GM18951 (cell line): ENCODE measurements around the gene MYO15A.

Experiments used
- POLR2A ChIP-seq: IDR thresholded peaks from 4 replicates; pipeline ENCODE4 v1.6.1; 2011; ENCODE audit warnings: mild to moderate bottlenecking; ENCODE audit not compliant: insufficient read length, insufficient read depth; ENCODE audit errors: extremely low read depth
- in situ Hi-C: fragments of 300-500 bp; cut with MboI; formaldehyde crosslinking; loops from one replicate; pipeline ENCODE4 v1.12.0; 2022; ENCODE audit warnings: low sequenced_read_pairs, mixed read lengths, inconsistent platforms; ENCODE audit not compliant: unreplicated experiment

MYO15A gene

GRCh38 chr17:18145811-18146210 is 37.3 kb downstream of the MYO15A start:
- in situ Hi-C loops = no loop called here
- no peak for TF ChIP-seq POLR2A

GRCh38 chr17:18146259-18146658 is 37.7 kb downstream of the MYO15A start:
- TF ChIP-seq POLR2A = no peak
- in situ Hi-C loops = no loop called here

- TF ChIP-seq POLR2A = no peak
- in situ Hi-C loops = no loop called here
These were observed 38.4 kb downstream of the MYO15A start for GRCh38 chr17:18146980-18147379.

GRCh38 chr17:18148586-18148985 is 40.0 kb downstream of the MYO15A start:
- in situ Hi-C loops = no loop called here
- no peak for TF ChIP-seq POLR2A

- no peak for TF ChIP-seq POLR2A
- in situ Hi-C loops = no loop called here
These were observed 42.7 kb downstream of the MYO15A start for GRCh38 chr17:18151290-18151689.

- no peak for TF ChIP-seq POLR2A
- in situ Hi-C loops = no loop called here
These were observed 46.6 kb downstream of the MYO15A start for GRCh38 chr17:18155179-18155578.

GRCh38 chr17:18156171-18156975 is 47.8 kb downstream of the MYO15A start:
- in situ Hi-C loops = no loop called here
- no peak for TF ChIP-seq POLR2A

- in situ Hi-C loops = no loop called here
These were observed 48.4 kb downstream of the MYO15A start for GRCh38 chr17:18156976-18157280.

GRCh38 chr17:18157354-18157985 is 48.9 kb downstream of the MYO15A start:
- TF ChIP-seq POLR2A = no peak
- in situ Hi-C loops = no loop called here

More at GRCh38 chr17:18156976-18157280, 48.4 kb downstream of the MYO15A start:
- TF ChIP-seq POLR2A = no peak

GRCh38 chr17:18158022-18158600 is 49.6 kb downstream of the MYO15A start:
- peak; percentile 23 for TF ChIP-seq POLR2A
- in situ Hi-C loops = no loop called here

GRCh38 chr17:18159551-18160120 is 51.1 kb downstream of the MYO15A start:
- in situ Hi-C loops = no loop called here

GRCh38 chr17:18160128-18160856 is 51.7 kb downstream of the MYO15A start:
- in situ Hi-C loops = no loop called here
- no peak for TF ChIP-seq POLR2A

More at GRCh38 chr17:18159551-18160120, 51.1 kb downstream of the MYO15A start:
- no peak for TF ChIP-seq POLR2A
